Measurements from ENCODE around the gene ZNF669. TPM values are rescaled to one million over a fixed set of nuclear protein-coding genes. Genes with fewer than 3 reads are reported as not detected.
A peak's percentile ranks its signal among the peaks of the same experiment; 100 is the strongest.

Gene ZNF669
- total RNA-seq, 1 donor from 2014 or later: 44.8 TPM

DNA sequence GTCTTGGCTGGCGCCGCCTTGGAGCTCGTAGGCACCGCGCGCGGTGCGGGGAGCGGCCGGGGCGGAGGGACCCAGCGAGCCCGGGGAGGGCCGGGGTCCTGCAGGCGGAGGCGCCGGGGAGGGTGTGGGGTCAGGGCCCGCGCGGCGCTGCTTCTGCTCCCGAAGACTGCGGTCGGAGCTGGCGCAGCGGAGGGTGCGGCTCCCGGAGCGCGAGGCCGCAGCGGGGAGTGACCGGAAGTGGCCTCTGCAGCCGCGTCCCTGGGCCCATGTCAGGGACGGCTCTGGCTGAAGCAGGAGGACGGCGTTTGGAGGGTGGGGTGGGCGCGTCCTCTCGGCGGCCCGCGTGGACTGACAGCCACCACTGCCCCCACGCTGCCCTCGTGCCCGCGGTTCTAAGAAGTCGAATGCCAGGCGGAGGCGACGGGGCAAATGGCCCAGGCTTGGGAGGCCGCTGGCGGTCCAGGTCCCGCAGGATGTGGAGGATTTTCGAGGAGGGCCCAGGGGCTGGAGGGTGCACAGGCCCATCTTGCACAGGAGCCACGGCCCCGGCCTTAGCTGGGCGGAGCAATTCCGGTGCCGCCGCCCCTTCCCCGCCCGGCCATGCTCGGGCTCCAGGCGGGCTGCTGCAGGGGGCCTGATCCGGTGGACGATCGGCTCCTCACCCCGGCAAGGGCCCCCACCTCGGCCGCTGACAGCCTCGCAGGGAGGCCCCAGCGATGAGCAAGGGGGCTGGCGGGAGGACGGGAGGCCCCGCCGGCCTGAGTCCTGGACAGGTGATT lies 7.7 kb upstream of the ZNF669 start:
- FAIRE-seq: no peak
- peak; percentile 71 to 74 for DNase-seq (ENCODE audit: low spot score in 2 of 2)

DNA sequence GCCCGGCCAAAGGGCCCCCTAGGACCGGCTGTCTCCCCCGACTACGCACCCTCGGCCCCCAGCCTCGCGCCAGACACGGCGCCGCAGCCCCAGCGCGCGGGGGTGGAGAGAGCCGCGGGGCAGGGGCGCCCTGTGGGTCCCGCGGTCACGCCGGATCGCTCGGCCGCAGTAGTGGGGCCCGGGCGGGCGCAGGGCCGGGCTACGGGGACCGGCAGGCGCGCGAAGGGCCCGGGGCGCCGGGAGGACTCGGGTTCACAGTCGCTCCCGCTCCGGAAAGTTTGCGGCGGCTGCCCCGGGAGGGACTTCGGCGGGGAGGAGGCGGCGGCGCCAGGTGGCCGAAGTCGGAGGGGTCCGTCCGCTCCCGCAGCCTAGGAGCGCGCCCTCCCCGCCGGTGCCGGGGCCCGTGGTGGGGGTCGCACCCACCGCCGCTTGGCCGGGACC lies 7.1 kb upstream of the ZNF669 start:
- no peak for FAIRE-seq
- peak in 1 of 2 donors; percentile 46 for DNase-seq (ENCODE audit: low spot score in 2 of 2)

GRCh38 chr1:247110627-247111258 lies 6.6 kb upstream of the ZNF669 start:
- DNase-seq (ENCODE audit: low spot score in 2 of 2): no peak
- FAIRE-seq: no peak

GRCh38 chr1:247107694-247108093 lies 3.5 kb upstream of the ZNF669 start:
- no peak for DNase-seq (ENCODE audit: low spot score in 2 of 2)
- no peak for FAIRE-seq

DNA sequence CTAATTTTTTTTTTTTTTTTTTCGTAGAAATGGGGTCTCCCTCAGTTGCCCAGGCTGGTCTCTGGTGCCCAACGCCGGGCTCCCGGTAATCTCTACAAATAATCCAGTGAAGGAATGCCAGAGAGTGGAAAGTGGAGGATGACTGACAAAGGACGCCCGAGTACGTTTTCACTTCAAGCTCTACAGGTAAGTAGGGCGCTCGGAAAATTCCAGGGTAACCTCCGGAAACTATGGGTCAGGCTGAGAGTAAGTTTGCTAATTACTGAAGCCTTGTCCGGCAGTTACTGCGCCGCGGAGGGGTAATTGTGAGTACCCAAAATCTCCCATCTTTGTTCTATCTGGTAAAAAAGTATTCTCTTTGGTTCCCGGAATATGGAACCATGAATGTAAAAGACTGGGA lies 1.8 kb upstream of the ZNF669 start:
- FAIRE-seq (no peak), DNase-seq (ENCODE audit: low spot score in 2 of 2) (no peak)

DNA sequence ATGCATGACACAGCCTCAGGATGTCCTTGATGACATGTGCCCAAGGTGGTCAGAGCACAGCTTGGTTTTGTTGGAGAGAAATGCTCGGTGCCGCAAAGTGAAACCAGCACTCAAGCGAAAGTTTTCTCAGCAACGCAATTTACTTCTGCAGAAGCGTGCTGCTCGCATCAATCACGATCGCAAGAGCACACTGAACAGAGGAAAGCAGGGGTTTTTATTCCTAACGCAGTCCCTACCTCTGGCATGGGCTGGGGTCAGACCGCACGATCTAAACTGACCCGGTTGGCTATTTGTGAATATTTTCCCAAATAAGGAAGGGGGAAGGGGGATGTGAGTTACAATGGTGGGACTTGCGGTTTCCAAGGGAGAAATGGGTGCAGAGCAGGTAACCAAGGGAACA lies 809 bp upstream of the ZNF669 start:
- no peak for DNase-seq (ENCODE audit: low spot score in 2 of 2)
- FAIRE-seq: no peak

- FAIRE-seq: no peak
- DNase-seq (ENCODE audit: low spot score in 2 of 2): no peak
These were observed 1.8 kb downstream of the ZNF669 start for GRCh38 chr1:247102381-247102780.

DNA sequence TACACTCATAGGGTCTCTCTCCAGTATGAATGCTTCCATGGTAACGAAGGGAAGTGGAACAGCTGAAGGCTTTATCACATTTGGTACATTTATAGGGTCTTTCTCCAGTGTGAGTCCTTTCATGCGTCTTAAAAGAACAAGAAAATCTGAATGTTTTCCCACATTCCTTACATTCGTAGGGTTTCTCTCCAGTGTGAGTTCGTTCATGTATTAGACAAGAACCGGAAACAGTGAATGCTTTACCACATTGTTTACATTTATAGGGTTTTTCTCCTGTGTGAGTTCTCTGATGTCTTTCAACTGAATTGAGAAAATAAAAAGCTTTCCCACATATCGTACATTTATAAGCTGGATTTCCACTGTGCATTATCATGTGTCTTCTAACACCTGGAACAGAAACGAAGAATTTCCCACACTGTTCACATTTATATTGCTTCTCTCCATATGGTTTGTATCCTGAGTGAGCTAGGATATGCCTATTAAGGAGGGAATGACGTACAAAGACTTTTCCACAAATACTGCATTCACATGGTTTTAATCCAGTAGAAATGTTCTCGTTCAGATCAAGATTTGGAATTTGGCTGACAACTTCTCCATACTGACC lies 3.4 kb downstream of the ZNF669 start:
- DNase-seq (ENCODE audit: low spot score in 2 of 2) (no peak), FAIRE-seq (no peak)

DNA sequence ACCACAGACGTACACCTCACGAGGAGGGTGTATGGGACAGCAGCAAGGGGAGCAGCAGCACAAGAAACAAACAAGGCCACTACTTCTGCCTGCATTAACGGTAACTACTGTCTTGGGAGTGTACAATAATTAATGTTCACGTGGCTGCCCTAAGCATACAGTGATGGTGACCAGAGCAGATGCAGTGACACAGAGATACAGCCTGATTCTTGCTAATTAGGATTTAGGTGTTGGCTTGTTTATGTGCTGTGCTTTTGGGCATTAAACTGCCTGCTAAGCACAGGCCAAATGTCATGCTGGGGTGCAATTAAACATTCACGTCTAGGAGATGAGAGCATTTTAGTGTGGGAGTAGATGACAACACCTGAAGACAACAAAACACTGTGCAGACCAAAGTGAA lies 7.2 kb downstream of the ZNF669 start:
- FAIRE-seq (no peak), DNase-seq (ENCODE audit: low spot score in 2 of 2) (no peak)

GRCh38 chr1:247096544-247096943 lies 7.6 kb downstream of the ZNF669 start:
- DNase-seq (ENCODE audit: low spot score in 2 of 2) (no peak), FAIRE-seq (no peak)

- FAIRE-seq (no peak), DNase-seq (ENCODE audit: low spot score in 2 of 2) (no peak)
These were observed 8.0 kb downstream of the ZNF669 start for GRCh38 chr1:247096112-247096511.

- FAIRE-seq: no peak
- DNase-seq (ENCODE audit: low spot score in 2 of 2): no peak
These were observed 13.7 kb downstream of the ZNF669 start for GRCh38 chr1:247090455-247090854.

DNA sequence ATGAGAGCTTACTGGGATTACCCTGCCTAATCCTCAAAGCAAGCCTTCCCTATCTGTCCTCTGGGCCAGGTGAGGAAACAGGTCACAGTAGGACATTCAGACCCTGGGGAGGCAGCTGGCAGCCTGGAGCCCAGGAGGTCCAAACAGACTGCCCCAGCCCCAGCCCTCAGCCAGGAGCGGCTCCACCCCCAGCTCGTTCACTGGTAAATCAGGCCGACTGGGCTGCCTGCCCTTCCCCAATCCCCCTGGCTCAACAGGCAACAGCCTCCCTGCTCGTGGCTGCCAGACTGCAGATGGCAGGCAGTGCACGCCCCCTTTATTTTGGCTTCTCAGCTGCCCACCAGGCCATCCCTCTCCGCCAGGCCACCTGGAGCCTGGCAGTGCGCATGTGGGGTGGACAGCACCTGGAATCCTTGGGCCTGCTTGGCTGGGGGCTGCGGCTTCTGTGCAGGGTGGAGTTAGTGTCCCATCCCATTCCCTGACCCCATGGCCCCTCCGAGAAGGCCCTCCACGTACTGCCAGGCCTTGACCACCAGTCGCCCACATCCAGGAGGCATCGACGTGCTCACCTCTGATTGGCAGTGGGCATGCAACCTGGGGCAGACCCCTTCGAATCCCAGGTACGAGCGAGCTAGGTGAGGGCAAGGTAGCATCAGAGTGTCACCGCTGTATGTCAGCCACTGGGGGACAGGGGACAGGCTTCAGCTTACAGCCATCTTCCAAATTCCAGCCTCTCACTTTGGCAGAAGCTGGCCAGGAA lies 14.4 kb downstream of the ZNF669 start:
- FAIRE-seq (no peak), DNase-seq (ENCODE audit: low spot score in 2 of 2) (no peak)

- DNase-seq (ENCODE audit: low spot score in 2 of 2): no peak
- FAIRE-seq: no peak
These were observed 15.2 kb downstream of the ZNF669 start for GRCh38 chr1:247088967-247089366.

DNA sequence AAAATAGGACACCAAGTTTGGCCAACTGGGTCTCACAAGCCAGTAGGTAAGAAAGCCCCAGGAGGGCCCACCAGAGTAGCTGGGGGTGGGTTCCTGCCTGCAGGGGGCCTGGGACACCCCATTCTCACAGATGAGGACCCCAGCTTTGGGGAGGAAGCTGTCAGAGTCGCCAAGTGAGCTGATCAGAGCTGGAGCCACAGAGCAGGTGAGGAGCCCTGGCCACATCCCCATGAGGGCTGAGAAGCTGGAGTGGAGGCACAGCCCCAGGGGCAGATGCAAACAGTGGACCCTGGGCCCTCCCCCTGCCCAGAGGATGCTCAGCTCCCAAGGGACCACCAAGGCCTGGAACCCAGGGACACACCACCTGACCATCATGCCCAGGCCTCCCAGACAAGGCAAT lies 16.9 kb downstream of the ZNF669 start:
- no peak for DNase-seq (ENCODE audit: low spot score in 2 of 2)
- no peak for FAIRE-seq

DNA sequence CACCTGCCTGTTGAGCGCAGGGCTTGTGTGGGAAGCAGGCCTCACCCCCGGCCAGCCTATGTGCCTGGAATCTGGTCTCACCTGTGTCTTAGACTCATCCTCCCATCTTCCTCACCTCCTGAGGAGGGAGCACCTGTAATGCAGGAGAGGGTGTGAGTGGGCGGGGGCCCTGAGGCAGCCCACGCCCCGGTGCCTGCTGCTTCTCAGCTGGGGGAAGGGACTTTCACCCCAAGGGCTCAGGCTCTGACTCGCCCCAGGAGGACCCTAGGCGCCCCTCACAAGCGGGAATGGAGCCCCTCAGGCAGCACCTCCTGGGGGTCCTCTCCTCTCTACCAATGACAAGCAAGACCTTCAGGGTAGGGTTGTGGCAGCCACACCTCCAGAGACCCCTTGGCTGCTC lies 18.8 kb downstream of the ZNF669 start:
- FAIRE-seq: no peak
- no peak for DNase-seq (ENCODE audit: low spot score in 2 of 2)

DNA sequence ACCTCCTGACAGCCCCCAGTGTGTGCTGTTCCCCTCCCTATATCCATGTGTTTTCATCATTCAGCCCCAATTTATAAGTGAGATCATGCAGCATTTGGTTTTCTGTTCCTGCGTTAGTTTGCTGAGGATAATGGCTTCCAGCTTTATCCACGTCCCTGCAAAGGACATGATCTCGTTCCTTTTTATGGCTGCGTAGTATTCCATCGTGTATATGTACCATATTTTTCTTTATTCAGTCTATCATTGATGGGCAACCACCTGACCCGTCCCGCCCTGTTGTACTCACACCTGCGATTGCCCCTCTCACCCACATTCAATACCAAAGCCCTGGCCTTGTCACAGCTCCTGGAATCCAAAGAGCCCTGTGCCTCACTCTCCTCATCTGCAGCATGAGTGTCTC lies 19.4 kb downstream of the ZNF669 start:
- no peak for DNase-seq (ENCODE audit: low spot score in 2 of 2)
- no peak for FAIRE-seq

DNA sequence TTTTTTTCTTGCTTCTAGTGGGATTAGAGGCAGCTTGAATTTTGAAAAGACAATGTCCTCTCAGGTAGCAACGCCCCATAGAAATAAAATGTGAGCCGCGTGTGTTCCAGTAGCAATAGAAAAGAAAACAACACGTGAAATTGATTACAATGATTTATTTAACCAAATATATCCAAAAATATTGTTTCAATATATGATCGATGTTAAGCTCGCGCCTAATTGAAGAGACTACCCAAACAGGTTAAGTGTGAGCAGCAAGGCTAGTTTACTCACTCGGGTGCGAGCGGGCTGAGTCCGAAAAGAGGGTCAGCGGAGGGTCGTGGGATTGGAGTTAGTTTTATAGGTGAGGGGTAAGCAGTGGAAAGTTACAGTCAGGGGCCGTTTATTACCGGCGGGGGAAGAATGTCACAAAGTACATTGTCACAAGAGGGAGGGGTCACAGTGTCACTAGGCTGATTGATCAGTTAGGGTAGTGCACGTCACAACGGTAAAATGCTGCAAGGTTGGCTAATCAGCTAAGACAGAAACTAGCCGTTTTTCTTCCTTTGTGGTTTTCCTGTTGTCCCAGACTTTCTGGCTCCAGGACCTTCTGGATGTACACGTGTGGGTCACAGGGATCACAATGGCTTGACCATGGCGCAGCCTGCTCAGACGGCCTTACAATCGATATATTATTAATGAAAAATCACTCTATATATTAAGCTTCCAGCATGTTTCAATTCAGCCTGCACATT lies 24.8 kb downstream of the ZNF669 start:
- DNase-seq (ENCODE audit: low spot score in 2 of 2): no peak
- no peak for FAIRE-seq

DNA sequence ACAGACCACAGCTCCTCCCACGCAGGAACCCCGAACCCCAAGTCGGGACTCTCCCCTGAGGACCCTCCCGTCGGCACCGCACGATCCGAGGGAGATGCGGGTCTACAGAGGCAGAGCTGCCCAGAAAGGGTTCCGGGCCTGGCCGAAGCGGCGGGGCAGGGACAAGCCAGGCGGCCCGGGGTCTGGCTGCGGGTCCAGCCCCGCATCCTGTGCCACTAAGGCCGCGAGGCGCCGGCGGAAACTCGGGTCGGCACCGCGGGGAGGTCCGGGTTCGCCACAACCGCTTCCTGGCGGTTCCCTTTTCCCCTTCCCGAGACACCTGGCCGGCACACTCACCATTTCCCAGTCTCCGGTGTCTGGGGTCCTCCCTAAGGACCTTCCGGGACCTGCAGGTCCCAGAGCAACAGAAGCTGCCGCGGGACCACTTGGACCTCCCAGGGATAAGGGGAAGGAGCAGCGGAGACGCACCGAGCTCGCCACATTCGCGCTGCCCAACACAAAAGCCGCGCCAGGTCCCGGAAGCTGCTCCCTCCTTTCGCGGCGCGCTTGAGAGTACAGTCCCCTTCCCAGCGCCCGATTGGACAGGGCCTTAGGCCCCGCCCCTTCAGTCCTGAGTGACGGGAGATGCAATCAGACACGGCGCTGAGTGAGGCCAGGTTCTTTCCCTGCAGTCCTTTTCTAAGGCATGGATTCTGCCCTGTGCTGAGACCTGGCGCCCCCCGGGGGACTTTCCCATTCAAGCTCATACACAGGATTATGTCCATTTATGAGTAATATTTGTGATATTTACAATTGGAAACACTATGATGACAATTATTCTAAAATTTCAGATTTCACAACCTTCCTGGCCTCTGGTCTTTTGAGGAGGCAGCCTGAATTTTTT lies 25.7 kb downstream of the ZNF669 start, which contains the start of gene ZNF670:
ZNF670 (minus strand) TSS at position 554 of the 883 bp plus-strand sequence; CDS start at position 339, 215 bp downstream.
- FAIRE-seq (no peak), DNase-seq (ENCODE audit: low spot score in 2 of 2) (peak; percentile 88 to 95)
